GM12892 (cell line): ENCODE data around the gene CCDC54.

Experiments
- POLR2A ChIP-seq: IDR thresholded peaks from 2 replicates; pipeline ENCODE4 v1.6.1; 2011; ENCODE audit warnings: low read depth, low read length, control low read depth
- POLR2AphosphoS5 ChIP-seq: IDR thresholded peaks from 2 replicates; pipeline ENCODE4 v1.6.1; 2011; ENCODE audit warnings: low read depth, low read length, control low read depth

DNA sequence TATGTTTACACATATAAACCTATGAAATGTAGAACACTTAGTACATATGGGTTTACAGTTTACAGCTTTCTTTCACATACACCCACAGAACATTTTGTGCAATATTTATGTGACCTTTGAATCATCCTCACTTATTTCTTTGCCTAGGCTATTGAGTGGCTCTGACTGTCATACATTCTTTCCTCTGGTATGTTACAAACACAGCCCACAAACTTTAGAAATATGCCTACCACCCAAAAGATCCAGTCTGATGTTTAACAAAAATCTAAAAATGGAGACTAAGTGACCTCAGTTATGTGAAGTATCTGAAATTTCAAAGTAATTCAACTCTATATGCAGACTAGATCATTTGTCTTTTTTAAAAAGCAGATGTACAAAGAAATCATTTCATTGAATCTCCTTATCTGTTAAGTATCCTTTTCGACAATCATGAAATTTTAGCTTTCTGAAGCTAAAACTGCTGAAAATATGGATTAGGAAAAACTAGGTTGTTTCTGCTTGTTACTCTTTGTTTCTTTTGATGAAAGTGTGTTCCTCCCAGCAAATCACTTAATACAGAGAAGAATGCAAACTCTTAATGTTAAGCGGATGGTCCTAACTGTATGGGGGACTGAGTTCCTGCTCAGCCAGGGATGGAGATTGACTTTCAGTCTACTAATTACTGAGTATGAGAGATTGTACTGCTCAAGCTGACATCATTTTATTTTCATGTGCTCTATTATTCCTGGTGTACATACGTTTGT, 27.7 kb downstream of the CCDC54 start:
- no peak for TF ChIP-seq POLR2A
- no peak for TF ChIP-seq POLR2AphosphoS5
